Thoracic aorta (tissue), 2 donors: ENCODE measurements around the gene AMBP. TPM values are rescaled to one million over a fixed set of nuclear protein-coding genes. Genes with fewer than 3 reads are reported as not detected.

Experiments used
- ATAC-seq: fragments of 150-250 bp; one replicate; pipeline ENCODE4 v1.8.0; 2017; ENCODE audit warnings: low read depth; ENCODE audit not compliant: insufficient number of reproducible peaks, low FRiP score
- DNase-seq: peaks from one replicate; pipeline ENCODE4 v3.0.0-alpha.2; 2020; ENCODE audit warnings: low spot score
- H3K27ac ChIP-seq, 2 donors: fragments of 200-600 bp; sonication (generic); 1 replicate in 1 of 2; 2 replicates in 1 of 2; pipeline ENCODE4 v1.5.1; 2016; ENCODE audit warnings: mild to moderate bottlenecking in 2 of 2, moderate library complexity in 2 of 2
- H3K27me3 ChIP-seq: fragments of 200-600 bp; sonication (generic); replicated peaks from 2 replicates; pipeline ENCODE4 v1.6.0; 2016; ENCODE audit warnings: mild to moderate bottlenecking; ENCODE audit not compliant: insufficient read depth
- H3K36me3 ChIP-seq: fragments of 200-600 bp; sonication (generic); one replicate; pipeline ENCODE4 v1.5.1; 2016
- H3K4me1 ChIP-seq, 2 donors: fragments of 200-600 bp; sonication (generic); 1 replicate in 1 of 2; 2 replicates in 1 of 2; pipeline versions ENCODE4 v1.5.1 to v1.6.0; 2016; ENCODE audit warnings: low read depth in 2 of 2, mild to moderate bottlenecking in 1 of 2; ENCODE audit not compliant: control insufficient read depth in 1 of 2
- H3K4me3 ChIP-seq: fragments of 200-600 bp; sonication (generic); 2 replicates; pipeline ENCODE4 v1.5.1; 2016; ENCODE audit warnings: mild to moderate bottlenecking
- H3K9me3 ChIP-seq: fragments of 200-600 bp; sonication (generic); 2 replicates; pipeline ENCODE4 v1.5.1; 2016
- CTCF ChIP-seq: fragments of 200-600 bp; sonication (generic); IDR thresholded peaks from one replicate; pipeline ENCODE4 v1.5.1; 2019; ENCODE audit warnings: antibody characterized with exemption
- total RNA-seq, 2 donors: library from RNA; depleted of rRNA; stranded (reverse); fragments of >200 nt; gene quantifications; one replicate each; pipeline versions ENCODE4 v1.1.0 to v1.2.3, GENCODE V29; 2016

The AMBP gene
- total RNA-seq, 2 donors from 2014 or later, result not detected

- no peaks in the 10 kb centered on the region for H3K4me1 ChIP-seq
- H3K4me3 ChIP-seq, result no peak overlapping the region
- no peaks in the 10 kb centered on the region for H3K27me3 ChIP-seq
- no peaks in the 10 kb centered on the region for H3K36me3 ChIP-seq
- no peak for DNase-seq
- H3K27ac ChIP-seq, result no peak overlapping the region
- H3K9me3 ChIP-seq, result no peaks in the 10 kb centered on the region
- no peak for TF ChIP-seq CTCF
- ATAC-seq, result no peak
Measured at GRCh38 chr9:114089206-114089840, 11.2 kb upstream of the AMBP start.

- no peak overlapping the region for H3K27ac ChIP-seq
- no peaks in the 10 kb centered on the region for H3K36me3 ChIP-seq
- DNase-seq (no peak), ATAC-seq (no peak)
- TF ChIP-seq CTCF, result no peak
- no peaks in the 10 kb centered on the region for H3K4me1 ChIP-seq
- no peaks in the 10 kb centered on the region for H3K27me3 ChIP-seq
- no peak overlapping the region for H3K4me3 ChIP-seq
- no peaks in the 10 kb centered on the region for H3K9me3 ChIP-seq
Measured at GRCh38 chr9:114088571-114089170, 10.6 kb upstream of the AMBP start.

- no peaks in the 10 kb centered on the region for H3K9me3 ChIP-seq
- ATAC-seq (no peak), DNase-seq (no peak)
- H3K36me3 ChIP-seq, result no peaks in the 10 kb centered on the region
- H3K4me3 ChIP-seq, result no peak overlapping the region
- H3K27ac ChIP-seq, result no peak overlapping the region
- TF ChIP-seq CTCF, result no peak
- no peaks in the 10 kb centered on the region for H3K27me3 ChIP-seq
- peaks cover 0 to 3% of the 10 kb centered on the region in 2 donors for H3K4me1 ChIP-seq
Measured at GRCh38 chr9:114087721-114088120, 9.6 kb upstream of the AMBP start.

GRCh38 chr9:114086607-114087006, 8.5 kb upstream of the AMBP start:
- no peak for ATAC-seq
- no peaks in the 10 kb centered on the region for H3K36me3 ChIP-seq
- peaks cover 0 to 5% of the 10 kb centered on the region in 2 donors for H3K4me1 ChIP-seq
- no peak for TF ChIP-seq CTCF
- no peaks in the 10 kb centered on the region for H3K27me3 ChIP-seq
- DNase-seq, result no peak
- no peak overlapping the region for H3K4me3 ChIP-seq
- no peaks in the 10 kb centered on the region for H3K9me3 ChIP-seq
- H3K27ac ChIP-seq, result no peak overlapping the region

- no peaks in the 10 kb centered on the region for H3K9me3 ChIP-seq
- peaks cover 0 to 5% of the 10 kb centered on the region in 2 donors for H3K4me1 ChIP-seq
- H3K27ac ChIP-seq, result no peak overlapping the region
- no peak overlapping the region for H3K4me3 ChIP-seq
- TF ChIP-seq CTCF, result no peak
- H3K27me3 ChIP-seq, result no peaks in the 10 kb centered on the region
- DNase-seq (no peak), ATAC-seq (no peak)
- H3K36me3 ChIP-seq, result no peaks in the 10 kb centered on the region
Measured at GRCh38 chr9:114086009-114086408, 7.9 kb upstream of the AMBP start.
